ENCODE results near the gene CLIP1.
A peak's percentile ranks its signal among the peaks of the same experiment; 100 is the strongest.
"Not testable (repeated sequence)": the region's sequence is repeated elsewhere in the genome, so short reads cannot be mapped to it uniquely, and the experiment has no call there.

CLIP1 gene

DNA sequence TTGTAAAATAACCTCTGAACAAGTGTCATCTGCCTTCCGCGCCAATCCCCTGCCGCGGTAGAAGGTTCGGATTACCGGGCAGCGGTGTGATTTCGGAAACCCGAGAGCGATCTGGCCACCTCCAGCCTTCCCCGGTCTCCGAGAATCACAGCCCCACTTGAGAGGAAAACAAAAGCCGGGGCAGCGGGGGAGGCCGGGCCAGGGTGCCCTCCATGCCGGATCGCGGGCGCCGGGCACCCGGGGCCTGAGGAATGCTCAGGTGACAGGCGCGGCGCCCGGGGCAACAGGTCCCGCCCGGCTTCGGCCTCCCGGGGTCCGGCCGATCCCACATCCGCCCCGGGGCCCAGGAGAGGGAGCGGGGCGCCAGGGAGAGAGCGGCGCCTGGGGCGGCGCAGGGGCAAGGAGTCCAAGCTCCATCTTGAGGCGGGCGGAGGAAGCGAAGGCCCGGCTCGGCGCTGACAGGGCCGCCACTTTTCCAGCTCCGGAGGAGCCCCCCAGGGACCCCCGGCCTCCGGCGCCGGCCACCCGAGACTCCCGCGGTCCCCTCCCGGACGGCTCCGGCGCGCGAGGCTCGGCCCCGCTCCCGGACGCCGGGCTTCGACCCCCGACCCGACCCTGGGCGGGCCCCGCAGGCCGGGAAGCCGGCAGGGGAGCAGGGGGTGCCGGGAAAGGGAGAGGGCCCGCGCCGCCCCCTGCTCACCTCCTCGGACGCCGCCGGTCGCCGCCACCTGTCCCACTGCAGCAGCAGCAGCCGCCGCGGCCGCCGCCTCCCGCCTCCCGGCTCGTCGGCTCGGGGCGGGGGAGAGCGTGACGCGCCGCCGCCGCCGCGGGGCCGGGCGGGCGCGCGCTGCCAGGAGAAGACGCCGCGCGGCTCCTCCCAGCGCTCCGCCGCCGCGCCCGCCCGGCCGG is at the start of gene CLIP1:
TSS of gene CLIP1 (minus strand) at position 849 of the 909 bp plus-strand sequence. CDS start 42,217 bp downstream, outside the sequence.
- peak; percentile 63 for DNase-seq (ENCODE audit: low spot score)

DNA sequence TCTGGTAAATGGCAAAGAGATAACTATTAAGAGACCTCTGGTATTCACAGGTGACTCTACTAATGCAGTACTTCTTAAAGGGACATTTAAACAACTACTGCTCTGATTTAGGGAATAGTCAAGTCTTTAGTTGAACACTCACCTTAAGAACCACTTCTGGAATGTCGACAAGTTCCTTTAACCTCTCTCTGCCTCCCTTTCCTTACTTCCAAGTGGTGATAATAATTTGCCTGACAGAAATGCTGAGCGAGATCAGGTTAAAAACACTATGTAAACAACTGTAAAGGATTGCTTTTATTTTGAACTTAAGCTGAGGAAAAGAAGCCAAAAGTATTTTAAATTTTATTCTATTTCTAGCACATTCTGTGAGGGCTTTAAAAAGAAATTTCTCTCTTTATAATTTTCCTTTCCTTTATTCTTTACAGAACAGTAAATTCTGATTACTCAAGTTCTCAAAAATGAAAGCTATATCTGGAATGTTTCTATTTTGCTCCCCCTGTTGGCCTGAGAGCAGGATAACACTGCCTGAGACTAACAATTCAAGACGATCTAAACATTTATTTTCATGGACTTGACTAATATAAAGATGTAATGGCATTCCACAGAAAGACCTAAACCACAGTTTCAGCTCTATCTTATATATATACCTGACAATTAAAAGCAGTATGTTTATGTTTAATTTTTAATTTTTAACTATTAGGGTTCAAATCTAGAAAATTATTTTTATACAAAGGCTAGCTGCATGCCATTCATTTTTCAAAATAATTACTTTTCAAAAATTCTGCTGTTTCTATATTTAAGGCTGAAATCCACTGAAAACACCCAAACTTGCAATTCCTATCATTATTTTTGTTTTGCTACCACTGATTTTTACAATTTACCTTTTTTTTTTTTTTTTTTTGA is 49.1 kb upstream of the CLIP1 start:
- peak; percentile 76 for DNase-seq (ENCODE audit: low spot score)

DNA sequence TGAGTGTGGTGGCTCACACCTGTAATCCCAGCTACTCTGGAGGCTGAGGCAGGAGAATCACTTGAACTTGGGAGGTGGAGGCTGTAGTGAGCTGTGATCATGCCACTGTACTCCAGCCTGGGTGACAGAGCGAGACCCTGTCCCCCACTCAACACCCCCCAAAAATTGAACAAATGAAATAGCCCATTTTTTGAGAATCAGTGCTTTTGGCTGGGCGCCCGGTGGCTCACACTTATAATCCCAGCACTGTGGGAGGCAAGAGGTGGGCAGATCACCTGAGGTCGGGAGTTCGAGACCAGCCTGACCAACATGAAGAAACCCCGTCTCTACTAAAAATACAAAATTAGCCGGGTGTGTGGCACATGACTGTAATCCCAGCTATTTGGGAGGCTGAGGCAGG is 48.1 kb upstream of the CLIP1 start:
- not testable (repeated sequence) for DNase-seq (ENCODE audit: low spot score)

DNA sequence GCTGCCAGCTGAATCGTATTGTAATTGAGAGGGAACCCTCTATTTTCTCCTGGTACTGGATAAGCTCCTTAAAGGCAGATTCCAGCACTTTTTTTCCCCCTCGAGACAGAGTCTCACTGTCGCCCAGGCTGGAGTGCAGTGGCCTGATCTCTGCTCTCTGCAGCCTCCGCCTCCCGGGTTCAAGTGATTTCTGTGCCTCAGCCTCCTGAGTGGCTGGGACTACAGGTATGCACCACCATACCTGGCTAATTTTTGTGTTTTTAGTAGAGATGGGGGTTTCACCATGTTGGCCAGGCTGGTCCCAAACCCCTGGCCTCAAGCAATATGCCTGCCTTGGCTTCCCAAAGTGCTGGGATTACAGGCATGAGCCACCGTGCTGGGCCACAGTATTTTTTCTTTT is 47.4 kb upstream of the CLIP1 start:
- DNase-seq (ENCODE audit: low spot score) = not testable (repeated sequence)

DNA sequence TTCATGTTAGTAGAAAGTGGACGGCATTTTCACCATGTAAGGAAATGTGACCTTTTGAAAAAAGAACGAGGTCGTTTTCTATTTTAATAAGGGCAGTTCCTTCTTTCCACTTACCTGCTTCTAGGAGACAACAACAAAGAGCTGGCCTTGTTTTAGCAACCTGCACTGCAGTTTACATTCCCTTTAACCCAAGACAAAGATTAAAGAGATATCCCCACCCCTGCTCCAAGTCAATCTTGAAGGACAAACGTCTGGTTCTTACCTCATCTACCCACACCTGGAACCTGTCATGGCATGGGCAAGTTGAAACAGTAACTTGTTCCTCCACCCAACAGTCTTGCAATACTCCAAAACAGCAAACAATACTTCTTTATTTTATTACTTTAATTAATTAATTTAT is 45.5 kb upstream of the CLIP1 start:
- DNase-seq (ENCODE audit: low spot score) = no peak

DNA sequence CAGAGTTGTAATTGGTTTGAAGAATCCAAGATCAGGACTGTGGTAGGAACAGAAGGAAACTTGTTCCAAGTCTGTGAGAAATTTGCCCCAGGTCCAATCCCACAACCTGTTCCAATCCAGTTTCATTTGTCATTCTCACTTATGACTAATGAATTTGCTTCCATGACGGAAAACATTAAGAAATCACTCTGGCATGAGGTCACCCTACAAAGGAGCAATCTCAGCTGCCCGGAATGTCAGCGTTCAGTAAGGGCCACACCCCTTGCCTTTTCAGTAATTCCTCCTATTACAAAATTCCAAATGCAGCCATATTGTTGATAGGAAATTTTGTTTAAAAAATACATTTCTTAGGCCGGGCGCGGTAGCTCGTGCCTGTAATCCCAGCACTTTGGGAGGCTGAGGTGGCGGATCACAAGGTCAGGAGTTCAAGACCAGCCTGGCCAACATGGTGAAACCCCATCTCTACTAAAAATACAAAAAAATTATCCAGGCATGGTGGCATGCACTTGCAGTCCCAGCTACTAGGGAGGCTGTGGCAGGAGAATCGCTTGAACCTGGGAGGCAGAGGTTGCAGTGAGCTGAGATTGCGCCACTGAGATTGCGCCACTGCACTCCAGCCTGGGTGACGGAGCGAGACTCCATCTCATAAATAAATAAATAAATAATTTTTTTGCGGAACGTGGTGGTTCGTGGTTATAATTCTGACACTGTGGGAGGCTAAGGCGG is 42.0 kb upstream of the CLIP1 start:
- DNase-seq (ENCODE audit: low spot score) = not testable (repeated sequence)

DNA sequence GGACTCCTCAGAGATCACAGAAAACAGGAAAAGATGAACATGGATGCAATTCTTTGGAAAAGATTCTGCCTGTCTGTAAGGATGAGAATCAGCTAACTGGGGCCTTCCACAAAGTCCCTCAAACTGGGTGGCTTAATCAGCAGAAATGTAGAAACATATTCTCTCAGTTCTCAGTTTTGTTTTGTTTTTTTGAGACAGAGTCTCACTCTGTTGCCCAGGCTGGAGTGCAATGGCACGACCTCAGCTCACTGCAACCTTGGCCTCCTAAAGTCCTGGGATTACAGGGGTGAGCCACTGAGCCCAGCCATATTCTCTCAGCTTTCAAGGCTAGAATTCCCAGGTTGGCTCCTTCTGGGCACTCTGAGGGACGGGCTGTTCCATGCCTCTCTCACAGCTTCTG is 38.2 kb upstream of the CLIP1 start:
- DNase-seq (ENCODE audit: low spot score) = no peak

DNA sequence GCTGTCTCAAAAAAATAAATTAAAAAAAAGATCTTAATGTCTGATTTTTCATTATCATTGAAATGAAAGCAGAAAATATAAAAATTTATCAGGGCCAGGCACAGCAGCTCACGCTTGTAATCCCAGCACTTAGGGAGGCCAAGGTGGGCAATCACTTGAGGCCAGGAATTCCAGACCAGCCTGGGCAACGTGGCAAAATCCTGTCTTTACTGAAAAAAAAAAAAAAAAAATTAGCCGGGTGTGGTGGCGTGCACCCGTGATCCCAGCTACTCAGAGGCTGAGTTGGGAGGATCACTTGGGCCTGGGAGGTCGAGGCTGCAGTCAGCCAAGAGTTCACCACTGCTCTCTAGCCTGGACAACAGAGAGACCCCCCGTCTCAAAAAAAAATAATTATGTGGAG is 37.6 kb upstream of the CLIP1 start:
- DNase-seq (ENCODE audit: low spot score) = no peak

DNA sequence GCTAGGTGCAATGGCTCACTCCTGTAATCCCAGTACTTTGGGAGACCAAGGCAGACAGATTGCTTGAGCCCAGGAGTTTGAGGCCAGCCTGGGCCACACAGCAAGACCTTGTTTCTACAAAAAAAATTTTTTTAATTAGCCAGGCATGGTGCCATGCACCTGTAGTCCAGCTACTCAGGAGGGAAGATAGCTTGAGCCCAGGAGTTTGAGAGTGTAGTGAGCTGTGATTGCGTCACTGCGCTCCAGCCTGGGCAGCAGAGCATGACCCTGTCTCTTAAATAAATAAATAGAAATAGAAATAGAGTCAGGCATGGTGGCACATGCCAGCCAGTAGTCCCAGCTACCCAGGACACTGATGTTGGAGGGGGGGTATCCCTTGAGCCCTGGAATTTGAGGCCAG is 36.7 kb upstream of the CLIP1 start:
- DNase-seq (ENCODE audit: low spot score) = no peak

DNA sequence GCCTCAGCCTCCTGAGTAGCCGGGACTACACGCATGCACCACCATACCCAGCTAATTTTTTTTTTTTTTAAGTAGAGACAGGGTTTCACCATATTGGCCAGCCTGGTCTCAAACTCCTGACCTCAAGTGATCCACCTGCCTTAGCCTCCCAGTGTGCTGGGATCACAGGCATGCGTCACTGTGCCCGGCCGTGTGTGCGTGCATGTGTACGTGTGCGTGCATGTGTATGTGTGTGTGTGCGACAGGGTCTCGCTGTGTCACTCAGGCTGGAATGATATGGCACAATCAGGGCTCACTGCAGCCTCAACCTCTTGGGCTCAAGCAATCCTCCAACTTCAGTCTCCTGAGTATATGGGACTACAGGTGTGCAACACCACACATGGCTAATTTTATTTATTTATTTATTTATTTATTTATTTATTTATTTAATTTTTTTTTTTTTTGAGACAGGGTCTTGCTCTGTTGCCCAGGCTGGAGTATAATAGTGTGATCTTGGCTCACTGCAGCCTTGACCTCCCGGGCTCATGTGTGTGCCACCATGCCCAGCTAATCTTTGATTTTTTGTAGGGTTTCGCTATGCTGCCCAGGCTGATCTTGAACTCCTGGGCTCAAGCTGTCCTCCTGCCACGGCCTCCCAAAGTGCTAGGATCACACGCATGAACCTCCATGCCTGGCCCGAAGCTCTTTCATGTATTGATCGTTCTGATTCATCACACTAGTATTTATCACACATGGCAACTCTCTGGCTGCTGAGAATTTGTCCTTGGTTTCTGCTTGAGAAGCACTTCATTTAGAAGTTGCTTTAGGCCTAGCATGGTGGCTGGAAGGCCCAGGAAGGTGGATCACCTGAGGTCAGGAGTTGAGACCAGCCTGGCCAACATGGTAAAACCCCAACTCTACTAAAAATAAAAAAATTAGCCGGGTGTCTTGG is 35.9 kb upstream of the CLIP1 start:
- DNase-seq (ENCODE audit: low spot score) = no peak

DNA sequence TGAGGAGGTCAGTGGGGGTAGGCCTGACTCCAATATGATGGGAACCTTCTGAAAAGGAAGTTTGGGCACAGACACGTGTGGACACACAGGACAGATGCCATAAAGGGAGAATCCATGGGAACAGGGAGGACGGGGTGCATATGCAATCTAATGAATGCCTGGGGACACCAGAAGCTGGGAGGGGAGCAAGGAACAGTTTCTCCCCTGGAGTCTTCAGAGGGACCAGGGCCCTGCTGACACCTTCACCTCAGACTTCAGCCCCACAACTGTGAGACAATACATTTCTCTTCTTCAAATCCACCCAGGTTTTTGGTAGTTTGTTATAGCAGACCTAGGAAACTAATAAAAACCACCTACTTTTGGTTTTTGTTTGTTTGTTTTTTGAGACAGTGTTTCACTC is 35.2 kb upstream of the CLIP1 start:
- no peak for DNase-seq (ENCODE audit: low spot score)

DNA sequence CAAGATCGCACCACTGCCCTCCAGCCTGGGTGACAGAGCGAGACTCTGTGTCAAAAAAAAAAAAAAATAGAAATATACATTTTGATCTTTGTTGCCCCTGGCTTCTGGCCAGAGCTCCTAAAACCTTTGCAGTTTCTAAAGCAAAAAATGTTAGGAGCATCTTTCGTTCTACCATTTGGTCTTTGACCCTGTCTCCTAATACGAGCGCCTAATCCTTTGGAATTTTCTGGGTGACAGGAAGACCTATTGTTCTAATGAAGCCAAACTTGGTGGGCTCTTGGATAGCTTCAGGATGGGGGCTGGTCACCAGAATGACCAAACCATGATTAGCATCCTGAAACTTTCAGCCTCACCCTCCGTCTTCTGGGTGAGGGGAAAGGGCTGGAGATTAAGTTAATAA is 32.3 kb upstream of the CLIP1 start:
- DNase-seq (ENCODE audit: low spot score) = no peak

DNA sequence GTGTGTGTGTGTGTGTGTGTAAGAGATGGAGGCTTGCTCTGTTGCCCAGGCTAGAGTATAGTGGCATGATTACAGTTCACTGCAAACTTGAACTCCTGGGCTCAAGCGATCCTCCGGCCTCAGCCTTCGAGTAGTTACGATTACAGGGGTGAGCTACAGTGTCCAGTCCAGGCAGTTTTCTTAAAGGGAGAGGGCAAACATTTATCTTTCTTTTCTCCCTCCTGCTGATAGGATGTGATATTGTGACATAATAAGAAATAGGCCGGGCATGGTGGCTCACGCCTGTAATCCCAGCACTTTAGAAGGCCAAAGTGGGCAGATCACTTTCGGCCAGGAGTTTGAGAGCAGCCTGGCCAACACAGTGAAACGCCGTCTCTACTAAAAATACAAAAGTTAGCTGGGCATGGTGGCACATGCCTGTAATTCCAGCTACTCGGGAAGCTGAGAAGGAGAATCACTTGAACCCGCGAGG is 31.8 kb upstream of the CLIP1 start:
- no peak for DNase-seq (ENCODE audit: low spot score)

DNA sequence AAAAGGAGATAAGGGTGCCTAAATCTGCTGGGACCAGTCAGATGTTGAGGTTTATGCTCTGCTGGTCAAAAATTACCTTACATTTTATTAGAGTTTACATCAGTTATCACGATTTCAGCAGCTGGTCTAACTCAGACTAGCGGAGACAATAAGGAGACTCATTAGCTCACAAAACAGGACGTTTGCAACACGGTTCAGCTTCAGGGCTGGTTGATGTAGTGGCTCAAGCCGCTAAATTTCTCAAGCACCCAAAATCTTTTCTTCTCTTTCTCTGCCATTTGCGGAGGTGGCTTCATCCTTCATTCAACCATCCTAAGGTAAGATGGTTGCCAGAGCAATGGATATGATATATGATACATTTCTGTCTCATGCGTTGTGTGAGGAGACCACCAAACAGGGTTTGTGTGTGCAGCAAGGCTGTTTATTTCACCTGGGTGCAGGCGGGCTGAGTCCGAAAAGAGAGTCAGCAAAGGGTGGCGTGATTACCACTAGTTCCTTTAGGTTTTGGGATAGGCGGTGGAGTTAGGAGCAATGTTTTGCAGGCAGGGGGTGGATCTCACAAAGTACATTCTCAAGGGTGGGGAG is 30.3 kb upstream of the CLIP1 start:
- no peak for DNase-seq (ENCODE audit: low spot score)

DNA sequence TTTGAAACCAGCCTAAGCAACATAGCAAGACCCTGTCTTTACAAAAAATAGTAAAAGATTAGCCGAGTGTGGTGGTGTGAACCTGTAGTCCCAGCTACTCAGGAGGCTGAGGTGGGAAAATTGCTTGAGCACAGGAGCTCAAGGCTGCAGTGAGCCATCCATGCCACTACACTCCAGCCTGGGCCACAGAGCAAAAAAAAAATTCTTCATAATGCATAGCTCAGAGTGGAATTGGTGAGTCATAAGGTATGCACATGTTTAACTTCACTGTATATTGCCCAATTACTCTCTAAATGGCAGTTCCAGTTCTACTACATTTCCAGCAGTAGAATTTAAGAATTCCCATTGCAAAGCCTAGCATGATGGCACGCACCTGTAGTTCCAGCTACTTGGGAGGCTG is 26.8 kb upstream of the CLIP1 start:
- no peak for DNase-seq (ENCODE audit: low spot score)

DNA sequence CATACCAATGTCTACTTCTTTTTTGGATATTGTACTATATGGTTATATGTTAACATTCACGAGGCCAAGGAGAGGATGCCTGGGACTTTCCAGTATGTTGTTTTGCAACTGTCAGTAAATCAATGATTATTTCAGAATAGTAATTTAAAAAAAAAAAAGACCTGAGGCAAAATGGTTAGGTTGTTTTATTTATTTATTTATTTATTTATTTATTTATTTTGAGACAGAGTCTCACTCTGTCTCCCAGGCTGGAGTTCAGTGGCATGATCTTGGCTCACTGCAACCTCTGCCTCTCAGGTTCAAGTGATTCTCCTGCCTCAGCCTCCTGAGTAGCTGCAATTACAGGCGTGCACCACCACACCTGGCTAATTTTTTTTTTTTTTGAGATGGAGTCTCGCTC is 25.4 kb upstream of the CLIP1 start:
- DNase-seq (ENCODE audit: low spot score) = not testable (repeated sequence)

DNA sequence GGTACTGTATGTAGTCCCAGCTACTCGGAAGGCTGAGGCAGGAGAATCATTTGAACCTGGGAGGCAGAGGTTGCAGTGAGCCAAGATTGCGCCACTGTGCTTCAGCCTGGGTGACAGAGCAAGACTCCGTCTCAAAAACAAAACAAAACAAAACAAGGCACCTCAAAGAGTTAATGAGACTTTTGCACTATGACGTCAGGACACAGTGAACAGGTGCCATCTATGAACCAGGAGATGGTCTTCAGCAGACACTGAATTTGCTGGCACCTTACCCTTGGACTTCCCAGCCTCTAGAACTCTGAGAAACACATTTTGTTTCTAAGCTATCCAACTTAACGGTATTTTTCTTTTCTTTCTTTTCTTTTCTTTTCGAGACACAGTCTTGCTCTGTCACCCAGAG is 23.9 kb upstream of the CLIP1 start:
- DNase-seq (ENCODE audit: low spot score) = not testable (repeated sequence)

DNA sequence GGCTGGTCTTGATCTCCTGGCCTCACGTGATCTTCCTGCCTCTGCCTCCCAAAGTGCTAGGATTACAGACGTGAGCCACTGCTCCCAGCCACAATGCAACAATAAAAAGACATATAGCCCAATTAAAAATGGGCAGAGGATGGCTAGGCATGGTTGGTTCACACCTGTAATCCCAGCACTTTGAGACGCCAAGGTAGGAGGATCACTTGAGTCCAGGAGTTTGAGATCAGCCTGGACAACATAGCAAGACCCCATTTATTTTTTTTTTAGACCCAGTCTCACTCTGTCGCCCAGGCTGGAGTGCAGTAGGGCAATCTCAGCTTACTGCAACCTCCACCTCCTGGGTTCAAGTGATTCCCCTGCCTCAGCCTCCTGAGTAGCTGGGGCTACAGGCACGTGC is 21.6 kb upstream of the CLIP1 start:
- DNase-seq (ENCODE audit: low spot score) = not testable (repeated sequence)

DNA sequence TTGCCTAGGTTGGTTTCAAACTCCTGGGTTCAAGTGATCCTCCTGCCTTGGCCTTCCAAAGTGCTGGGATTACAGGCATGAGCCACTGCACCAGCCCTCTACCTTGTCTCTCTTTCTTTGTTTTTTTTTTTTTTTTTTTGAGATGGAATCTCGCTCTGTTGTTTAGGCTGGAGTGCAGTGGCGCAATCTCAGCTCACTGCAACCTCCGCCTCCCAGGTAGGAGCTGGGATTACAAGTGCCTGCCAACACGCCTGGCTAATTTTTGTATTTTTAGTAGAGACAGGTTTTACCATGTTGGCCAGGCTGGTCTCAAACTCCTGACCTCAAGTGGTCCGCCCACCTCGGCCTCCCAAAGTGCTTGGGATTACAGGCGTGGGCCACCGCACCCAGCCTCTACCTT is 16.4 kb upstream of the CLIP1 start:
- DNase-seq (ENCODE audit: low spot score) = not testable (repeated sequence)

DNA sequence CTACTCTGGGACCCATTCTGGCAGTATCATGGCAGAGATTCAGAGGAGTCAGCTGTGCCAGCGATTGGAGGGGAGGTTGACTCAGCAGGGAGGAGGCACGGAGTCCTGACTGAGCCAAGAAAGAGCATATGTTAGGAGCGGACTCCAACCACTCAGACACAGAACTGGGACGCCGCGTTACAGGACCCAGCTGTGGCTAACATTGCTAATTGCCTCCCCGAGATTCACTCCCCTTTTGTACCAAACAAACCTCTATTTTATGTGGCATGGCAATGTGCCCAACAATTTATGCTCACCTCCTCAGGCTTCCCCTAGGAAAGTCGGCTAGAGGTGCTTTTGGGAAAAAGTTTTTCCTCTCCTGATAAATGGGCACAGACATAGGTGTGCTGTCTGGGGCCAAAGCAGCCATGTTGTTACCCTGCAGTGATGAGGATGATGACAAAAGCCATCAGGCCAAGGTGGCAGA is 15.2 kb upstream of the CLIP1 start:
- no peak for DNase-seq (ENCODE audit: low spot score)

All from hematopoietic multipotent progenitor cell treated with erythropoietin and hydrocortisone succinate and interleukin-3 and kit ligand, for 15 days (in vitro differentiated cells).